Muscle of leg (tissue), 16 donors: ENCODE data around the gene KIAA1328. TPM values are rescaled to one million over a fixed set of nuclear protein-coding genes. Genes with fewer than 3 reads are reported as not detected.
A peak's percentile ranks its signal among the peaks of the same experiment; 100 is the strongest.

Experiments
- DNase-seq: peaks from one replicate; pipeline ENCODE4 v3.0.0; 2013
- H3K27ac ChIP-seq: one replicate; pipeline ENCODE4 v1.5.1; 2013; ENCODE audit warnings: mild to moderate bottlenecking, low read length, control low read depth
- H3K27me3 ChIP-seq: one replicate; pipeline ENCODE4 v1.6.1; 2013; ENCODE audit warnings: low read length; ENCODE audit not compliant: control insufficient read depth, insufficient read depth
- H3K36me3 ChIP-seq: one replicate; pipeline ENCODE4 v1.6.1; 2013; ENCODE audit warnings: low read length; ENCODE audit not compliant: control insufficient read depth, insufficient read depth
- H3K4me1 ChIP-seq: one replicate; pipeline ENCODE4 v1.6.1; 2013; ENCODE audit warnings: low read length; ENCODE audit not compliant: control insufficient read depth, insufficient read depth
- H3K4me3 ChIP-seq: one replicate; pipeline ENCODE4 v1.5.1; 2013; ENCODE audit warnings: low read length, control low read depth
- H3K9me3 ChIP-seq: replicated peaks from 2 replicates; pipeline ENCODE4 v1.6.1; 2013; ENCODE audit warnings: low read depth, low read length; ENCODE audit not compliant: control insufficient read depth
- WGBS: methylation state at CpG from one replicate; pipeline ENCODE4 v1.1.5; 2013; ENCODE audit warnings: missing lambda C conversion rate; ENCODE audit not compliant: insufficient coverage; 5-methylcytosine and 5-hydroxymethylcytosine counted together
- long read RNA-seq, 11 donors: transcript quantifications; one replicate each; lab custom pipeline, GENCODE V29; 2026
- polyA plus RNA-seq, 8 donors: library from polyadenylated mRNA; unstranded; fragments of 120-200 nt; gene quantifications; one replicate each; pipeline versions ENCODE4 v1.2.1 to v1.2.3, GENCODE V29; 2013; ENCODE audit warnings: inconsistent platforms in 1 of 8, low replicate concordance in 1 of 8; ENCODE audit not compliant: insufficient read length in 8 of 8, insufficient read depth in 1 of 8
- total RNA-seq: library from RNA; stranded (reverse); fragments of 120-200 nt; gene quantifications from one replicate; pipeline ENCODE4 v1.2.4, GENCODE V29; 2013

KIAA1328 gene
- total RNA-seq (11.4 TPM), polyA plus RNA-seq (1 to 10 TPM; 5.3 to 7.9 (median 5.9) TPM)
- long read RNA-seq, donor 1, partial matches to known transcripts, result 0 of 1 reads
- long read RNA-seq, donor 1, other reads (novel, unspliced or antisense), result 0 of 1 reads
- long read RNA-seq, donor 2, result 0 reads
- long read RNA-seq, donor 3, full-length matches to known transcripts, result 2 of 2 reads
- long read RNA-seq, donor 3, partial matches to known transcripts, result 0 of 2 reads
- long read RNA-seq, donor 3, other reads (novel, unspliced or antisense), result 0 of 2 reads
- long read RNA-seq, donor 4, partial matches to known transcripts, result 0 of 1 reads
- long read RNA-seq, donor 4, other reads (novel, unspliced or antisense), result 0 of 1 reads
- long read RNA-seq, donor 5, full-length matches to known transcripts, result 1 of 1 reads
- long read RNA-seq, donor 5, partial matches to known transcripts, result 0 of 1 reads
- long read RNA-seq, donor 5, other reads (novel, unspliced or antisense), result 0 of 1 reads
- long read RNA-seq, donor 6, full-length matches to known transcripts, result 2 of 2 reads
- long read RNA-seq, donor 6, partial matches to known transcripts, result 0 of 2 reads
- long read RNA-seq, donor 6, other reads (novel, unspliced or antisense), result 0 of 2 reads
- long read RNA-seq, donor 7, full-length matches to known transcripts, result 1 of 1 reads
- long read RNA-seq, donor 7, partial matches to known transcripts, result 0 of 1 reads
- long read RNA-seq, donor 7, other reads (novel, unspliced or antisense), result 0 of 1 reads
- long read RNA-seq, donor 8, partial matches to known transcripts, result 0 of 1 reads
- long read RNA-seq, donor 8, other reads (novel, unspliced or antisense), result 0 of 1 reads
- long read RNA-seq, donor 9, full-length matches to known transcripts, result 1 of 1 reads
- long read RNA-seq, donor 9, partial matches to known transcripts, result 0 of 1 reads
- long read RNA-seq, donor 9, other reads (novel, unspliced or antisense), result 0 of 1 reads
- long read RNA-seq, donor 10, result 0 reads
- long read RNA-seq, donor 11, partial matches to known transcripts, result 0 of 1 reads
- long read RNA-seq, donor 11, other reads (novel, unspliced or antisense), result 0 of 1 reads

DNA sequence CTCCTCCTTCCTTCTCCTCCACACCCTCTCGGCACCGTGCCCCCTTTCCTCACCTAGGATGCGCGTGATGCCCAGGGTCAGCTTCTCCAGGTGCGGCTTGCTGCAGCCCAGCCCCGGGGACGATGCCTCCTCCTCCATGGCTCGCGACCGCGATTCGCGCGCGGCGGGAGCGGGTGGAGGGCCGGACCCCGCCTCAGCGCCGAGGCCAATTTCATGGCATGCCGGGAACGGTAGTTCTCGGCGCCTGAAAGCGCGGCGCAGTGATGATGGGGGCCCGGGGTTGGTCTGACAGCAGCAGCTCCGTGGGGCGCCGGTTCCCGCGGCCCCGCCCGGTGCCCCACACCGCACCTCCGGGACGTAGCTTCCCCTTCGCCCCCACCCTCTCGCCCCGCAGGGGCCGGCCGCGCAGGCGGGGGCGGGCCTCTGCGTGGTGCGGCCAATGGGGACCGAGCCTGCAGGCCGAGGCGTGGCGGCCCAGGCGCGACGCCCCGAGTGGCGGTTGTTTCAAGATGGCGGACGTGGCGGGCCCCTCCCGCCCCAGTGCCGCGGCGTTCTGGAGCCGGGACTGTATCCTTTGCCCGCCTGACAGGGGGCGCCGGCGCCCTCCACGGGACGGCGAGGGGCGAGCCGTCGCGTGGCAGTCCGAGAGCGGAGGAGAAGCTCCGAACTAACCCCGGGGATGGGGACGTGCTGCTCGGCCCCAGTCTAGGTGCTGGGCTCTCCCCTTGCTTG lies at the start of gene KIAA1328, which contains the start of gene TPGS2:
KIAA1328 (plus strand) TSS at position 498 of the 732 bp plus-strand sequence; CDS start at position 510, 12 bp downstream.
TPGS2 (minus strand) TSS at position 373 of the 732 bp plus-strand sequence; CDS start at position 138, 235 bp downstream.
- DNase-seq, result peak; percentile 96
- under 1% methylated on average over 79 of the region's 83 CpGs for WGBS
- Histone ChIP-seq H3K4me3 (peak within 1 kb of the TSS; percentile 98), H3K9me3 (no peaks in the 10 kb centered on the region), H3K4me1 (peaks cover 10% of the 10 kb centered on the region), H3K27ac (peak within 1 kb of the TSS; percentile 85), H3K27me3 (no peaks in the 10 kb centered on the region), H3K36me3 (no peaks in the 10 kb centered on the region)

- Histone ChIP-seq H3K4me1 (no peaks in the 10 kb centered on the region), H3K27me3 (no peaks in the 10 kb centered on the region), H3K4me3 (no peak overlapping the region), H3K9me3 (no peaks in the 10 kb centered on the region), H3K36me3 (peaks cover 5% of the 10 kb centered on the region), H3K27ac (no peak overlapping the region)
- no peak for DNase-seq
- 75% methylated on average over 1 of the region's 2 CpGs for WGBS
Observed at GRCh38 chr18:36780748-36781147, 48.2 kb upstream of the KIAA1328 start.

DNA sequence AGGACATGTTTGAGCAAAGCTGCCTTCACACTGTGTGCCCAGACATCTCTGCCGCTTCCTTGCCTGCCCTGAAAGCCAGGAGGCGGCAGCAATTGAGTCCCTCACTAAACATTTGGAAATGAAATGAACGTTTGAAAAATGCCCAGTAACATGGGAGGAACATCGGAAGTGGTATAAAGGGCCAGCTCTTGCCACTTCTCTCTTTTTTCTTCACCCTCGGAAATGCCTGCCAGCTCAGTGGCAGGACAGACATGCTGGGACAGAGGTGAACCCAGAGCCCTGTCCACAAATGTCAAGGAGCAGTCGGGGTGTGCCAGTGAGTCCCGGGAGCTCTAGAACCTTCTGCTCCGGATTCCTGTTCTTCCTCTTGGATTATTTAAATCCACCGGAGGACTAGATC lies 46.2 kb upstream of the KIAA1328 start:
- H3K4me3 ChIP-seq, result no peak overlapping the region
- H3K27me3 ChIP-seq, result no peaks in the 10 kb centered on the region
- no peaks in the 10 kb centered on the region for H3K9me3 ChIP-seq
- H3K27ac ChIP-seq, result no peak overlapping the region
- H3K4me1 ChIP-seq, result no peaks in the 10 kb centered on the region
- DNase-seq, result no peak
- H3K36me3 ChIP-seq, result peaks cover 5% of the 10 kb centered on the region
- WGBS, result 84% methylated on average over 6 of the region's 9 CpGs

GRCh38 chr18:36783792-36784191 lies 45.1 kb upstream of the KIAA1328 start:
- no peak overlapping the region for H3K4me3 ChIP-seq

GRCh38 chr18:36786686-36787085 lies 42.2 kb upstream of the KIAA1328 start:
- Histone ChIP-seq H3K27ac (no peak overlapping the region), H3K9me3 (no peaks in the 10 kb centered on the region), H3K4me3 (no peak overlapping the region), H3K4me1 (no peaks in the 10 kb centered on the region), H3K36me3 (peaks cover 6% of the 10 kb centered on the region), H3K27me3 (no peaks in the 10 kb centered on the region)
- peak; percentile 40 for DNase-seq
- WGBS, result 38% methylated on average over 3 of the region's 4 CpGs

More at GRCh38 chr18:36783792-36784191, 45.1 kb upstream of the KIAA1328 start:
- Histone ChIP-seq H3K4me1 (no peaks in the 10 kb centered on the region), H3K27me3 (no peaks in the 10 kb centered on the region), H3K9me3 (no peaks in the 10 kb centered on the region), H3K27ac (no peak overlapping the region), H3K36me3 (peaks cover 8% of the 10 kb centered on the region)
- WGBS, result 90% methylated on average over 3 of the region's 5 CpGs
- no peak for DNase-seq

- Histone ChIP-seq H3K27ac (no peak overlapping the region), H3K4me1 (no peaks in the 10 kb centered on the region), H3K27me3 (no peaks in the 10 kb centered on the region), H3K9me3 (no peaks in the 10 kb centered on the region), H3K4me3 (no peak overlapping the region), H3K36me3 (peaks cover 32% of the 10 kb centered on the region)
- no peak for DNase-seq
- WGBS, result 100% methylated on average over 3 of the region's 4 CpGs
Observed at GRCh38 chr18:36792634-36793283, 36.2 kb upstream of the KIAA1328 start.

DNA sequence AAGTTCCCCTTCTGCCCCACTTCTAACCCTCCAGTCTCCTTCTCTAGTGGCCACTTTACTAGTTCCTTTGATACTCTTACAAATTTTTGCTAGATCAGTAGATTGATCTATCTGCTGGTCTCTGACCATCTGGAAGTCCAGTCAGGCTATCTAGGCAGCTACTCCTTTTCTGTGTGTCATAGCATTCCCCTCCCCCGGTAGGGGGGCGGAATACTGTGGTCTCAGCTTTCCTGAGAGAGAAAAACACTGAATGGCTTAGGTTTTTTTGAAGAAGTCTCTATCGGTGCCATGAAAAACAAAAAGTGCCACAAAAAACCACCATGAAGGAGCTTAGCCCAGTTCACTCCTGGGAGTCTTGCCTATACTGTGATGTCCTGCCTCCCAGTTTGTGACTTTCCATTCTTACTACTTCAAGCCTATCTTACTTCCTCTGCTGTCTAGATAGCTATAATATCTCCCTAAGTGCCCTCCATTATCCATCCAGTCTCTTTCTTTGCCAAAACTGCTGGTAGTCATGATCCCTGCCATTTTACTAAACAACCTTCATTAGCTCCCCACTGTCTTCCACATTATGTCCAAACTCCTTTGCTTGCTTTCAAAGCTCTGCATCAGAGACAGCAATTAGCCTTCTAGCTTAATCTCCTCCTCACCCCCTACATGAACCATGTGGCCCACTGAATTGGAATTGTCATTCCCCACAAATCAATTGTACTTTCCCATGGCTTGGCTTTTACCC lies 30.0 kb upstream of the KIAA1328 start:
- no peak overlapping the region for H3K27ac ChIP-seq
- no CpG with 5 or more reads among the region's 3 CpGs for WGBS

GRCh38 chr18:36805105-36805504 lies 23.8 kb upstream of the KIAA1328 start:
- H3K4me3 ChIP-seq, result no peak overlapping the region
- H3K36me3 ChIP-seq, result peaks cover 33% of the 10 kb centered on the region
- H3K27ac ChIP-seq, result no peak overlapping the region
- no peaks in the 10 kb centered on the region for H3K4me1 ChIP-seq
- WGBS, result no CpG with 5 or more reads among the region's 2 CpGs
- no peaks in the 10 kb centered on the region for H3K27me3 ChIP-seq
- DNase-seq, result no peak
- no peaks in the 10 kb centered on the region for H3K9me3 ChIP-seq

More for the DNA sequence above, 30.0 kb upstream of the KIAA1328 start:
- H3K36me3 ChIP-seq, result peaks cover 44% of the 10 kb centered on the region
- H3K4me1 ChIP-seq, result no peaks in the 10 kb centered on the region
- H3K4me3 ChIP-seq, result no peak overlapping the region
- no peaks in the 10 kb centered on the region for H3K9me3 ChIP-seq
- no peak for DNase-seq
- no peaks in the 10 kb centered on the region for H3K27me3 ChIP-seq
